ENCODE measurements around the gene SPTLC3.

SPTLC3 gene

DNA sequence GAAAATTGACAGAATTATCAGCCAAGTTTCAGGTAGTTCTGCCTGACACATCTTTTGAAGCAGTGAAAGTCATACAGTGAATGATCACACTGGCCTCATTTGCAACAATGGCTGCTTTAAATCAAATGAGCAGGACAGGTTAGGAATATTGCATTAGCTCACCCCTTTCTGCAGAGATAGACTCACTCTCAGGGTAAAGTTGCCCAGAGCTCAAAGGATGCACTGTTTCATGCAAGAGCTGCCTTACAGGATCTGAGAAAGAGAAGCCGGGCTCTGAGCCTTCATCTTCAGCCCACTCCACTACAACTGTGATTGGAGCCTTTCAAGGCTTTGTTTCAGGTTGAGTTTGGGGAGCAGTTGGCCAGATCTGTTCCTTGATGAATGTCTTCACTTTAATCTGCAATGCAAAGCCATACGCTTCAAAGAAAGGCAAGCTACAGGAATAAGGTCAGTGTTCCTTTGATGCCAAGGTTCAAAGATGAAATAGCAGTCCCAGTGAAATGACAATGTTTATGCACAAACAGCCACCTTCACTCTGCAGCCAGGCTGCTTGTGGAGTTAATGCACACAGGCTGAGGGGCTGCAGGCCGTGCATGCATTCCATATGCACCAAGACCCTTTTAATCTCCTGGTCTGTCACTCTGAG lies 121.4 kb downstream of the SPTLC3 start:
- no peak for DNase-seq (ENCODE audit: low read depth in 2 of 2, low spot score in 1 of 2)

GRCh38 chr20:13130707-13131103 lies 121.9 kb downstream of the SPTLC3 start:
- no peak for DNase-seq (ENCODE audit: low read depth in 2 of 2, low spot score in 1 of 2)

- no peak for DNase-seq (ENCODE audit: low read depth in 2 of 2, low spot score in 1 of 2)
These were observed 122.9 kb downstream of the SPTLC3 start for GRCh38 chr20:13131688-13132087.

GRCh38 chr20:13139459-13140150 lies 130.8 kb downstream of the SPTLC3 start:
- no peak for DNase-seq (ENCODE audit: low read depth in 2 of 2, low spot score in 1 of 2)

DNA sequence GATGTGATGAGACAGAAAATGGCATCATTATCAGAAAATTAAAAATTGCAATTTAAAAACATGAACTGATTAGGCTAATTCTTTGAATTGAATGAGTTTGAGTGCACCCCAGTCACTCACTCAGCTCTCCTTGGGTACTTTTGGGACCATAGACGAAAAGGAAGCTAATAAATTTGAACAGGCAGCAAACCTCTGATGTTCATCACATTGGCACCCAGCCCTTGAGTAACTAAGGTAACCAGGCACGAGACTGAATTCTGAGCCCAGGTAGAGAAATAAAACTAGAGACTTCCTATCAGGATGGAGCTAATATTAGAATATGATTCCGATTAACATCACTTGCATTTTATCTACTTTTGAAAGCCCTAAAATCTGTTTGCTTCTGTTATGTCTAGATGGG lies 131.4 kb downstream of the SPTLC3 start:
- no peak for DNase-seq (ENCODE audit: low read depth in 2 of 2, low spot score in 1 of 2)

GRCh38 chr20:13140775-13141174 lies 132.0 kb downstream of the SPTLC3 start:
- no peak for DNase-seq (ENCODE audit: low read depth in 2 of 2, low spot score in 1 of 2)

GRCh38 chr20:13141546-13141945 lies 132.8 kb downstream of the SPTLC3 start:
- no peak for DNase-seq (ENCODE audit: low read depth in 2 of 2, low spot score in 1 of 2)

- DNase-seq (ENCODE audit: low read depth in 2 of 2, low spot score in 1 of 2) = no peak
These were observed 133.4 kb downstream of the SPTLC3 start for GRCh38 chr20:13142143-13142542.

DNA sequence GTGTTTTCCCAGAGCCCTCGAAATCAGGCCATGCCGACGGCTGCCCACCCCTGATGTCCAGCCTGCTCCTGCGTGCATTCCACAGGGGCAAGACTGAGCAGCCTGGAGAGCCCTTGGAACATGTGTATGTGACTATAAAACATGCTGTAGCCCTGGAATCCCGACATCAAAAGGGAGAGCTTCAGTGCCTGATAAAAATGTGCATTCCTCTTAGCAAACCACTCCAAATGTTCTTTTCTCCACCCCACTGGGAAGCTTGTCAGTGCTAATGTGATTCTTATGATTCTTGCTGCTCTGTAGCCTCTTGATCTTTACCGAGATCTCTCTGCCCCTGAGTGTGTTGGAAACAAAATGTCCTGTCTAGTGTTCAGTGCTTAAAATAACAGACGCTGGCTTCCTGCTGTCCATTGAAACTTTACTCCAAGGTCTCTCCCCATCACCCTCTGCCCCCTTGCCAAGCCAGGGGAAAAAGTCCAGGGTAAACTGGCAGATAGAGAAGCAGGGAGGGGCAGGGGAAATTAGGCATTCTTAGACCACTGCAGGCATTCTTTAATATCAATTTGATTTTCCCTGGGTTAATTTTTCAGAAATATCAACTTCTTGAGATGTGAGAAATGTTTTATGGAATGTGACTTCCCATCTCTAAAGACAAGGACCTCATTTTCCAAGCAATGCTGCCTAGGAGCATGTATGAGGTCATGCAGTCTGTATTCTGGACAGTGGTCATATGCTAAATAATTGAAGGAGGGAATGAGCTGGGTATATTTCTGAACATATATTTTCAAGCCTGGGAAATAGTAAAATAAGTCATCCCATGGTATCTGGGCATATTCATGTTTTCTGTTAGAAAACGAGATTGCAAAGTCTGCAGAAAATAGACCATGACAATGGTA lies 138.5 kb downstream of the SPTLC3 start:
- no peak for DNase-seq (ENCODE audit: low read depth in 2 of 2, low spot score in 1 of 2)

- DNase-seq (ENCODE audit: low read depth in 2 of 2, low spot score in 1 of 2) = no peak
These were observed 139.2 kb downstream of the SPTLC3 start for GRCh38 chr20:13147971-13148370.

DNA sequence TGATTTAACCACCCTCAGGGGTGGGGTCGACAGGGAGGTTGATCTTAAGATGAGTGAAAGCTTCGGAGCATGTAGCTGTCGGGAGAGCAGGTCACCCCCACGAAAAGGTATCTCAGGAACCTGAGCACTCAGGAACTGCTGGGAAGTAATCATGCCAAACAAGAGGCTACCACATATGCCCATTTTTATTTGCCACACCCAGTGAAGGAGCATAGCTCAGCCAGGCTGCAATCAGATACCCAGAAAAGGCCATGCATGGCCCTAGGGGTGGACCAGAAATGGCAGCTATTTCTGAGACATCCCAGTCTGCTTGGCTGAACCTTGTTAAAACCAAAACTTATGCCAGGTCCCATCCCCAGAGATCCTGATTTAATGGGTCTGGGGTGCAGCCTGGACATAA lies 139.6 kb downstream of the SPTLC3 start:
- no peak for DNase-seq (ENCODE audit: low read depth in 2 of 2, low spot score in 1 of 2)

DNA sequence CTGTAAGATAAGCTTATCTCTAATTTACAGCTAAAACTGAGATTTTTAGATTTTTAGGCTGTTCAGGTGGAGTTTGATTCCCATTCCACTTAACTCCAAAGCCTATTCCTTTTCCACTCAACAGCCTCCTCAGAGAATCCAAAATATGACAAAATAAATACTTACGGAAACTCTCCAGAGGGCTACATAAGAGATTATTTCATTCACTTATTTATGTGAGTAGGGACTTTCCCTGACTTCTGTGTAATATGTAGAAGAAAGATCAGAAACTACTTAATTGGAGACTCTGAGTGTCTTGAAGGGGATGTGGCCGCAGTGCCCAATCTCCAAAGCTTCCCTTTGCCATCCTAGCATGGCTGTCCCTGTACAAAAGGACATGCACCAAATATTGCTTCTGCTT lies 140.2 kb downstream of the SPTLC3 start:
- no peak for DNase-seq (ENCODE audit: low read depth in 2 of 2, low spot score in 1 of 2)

DNA sequence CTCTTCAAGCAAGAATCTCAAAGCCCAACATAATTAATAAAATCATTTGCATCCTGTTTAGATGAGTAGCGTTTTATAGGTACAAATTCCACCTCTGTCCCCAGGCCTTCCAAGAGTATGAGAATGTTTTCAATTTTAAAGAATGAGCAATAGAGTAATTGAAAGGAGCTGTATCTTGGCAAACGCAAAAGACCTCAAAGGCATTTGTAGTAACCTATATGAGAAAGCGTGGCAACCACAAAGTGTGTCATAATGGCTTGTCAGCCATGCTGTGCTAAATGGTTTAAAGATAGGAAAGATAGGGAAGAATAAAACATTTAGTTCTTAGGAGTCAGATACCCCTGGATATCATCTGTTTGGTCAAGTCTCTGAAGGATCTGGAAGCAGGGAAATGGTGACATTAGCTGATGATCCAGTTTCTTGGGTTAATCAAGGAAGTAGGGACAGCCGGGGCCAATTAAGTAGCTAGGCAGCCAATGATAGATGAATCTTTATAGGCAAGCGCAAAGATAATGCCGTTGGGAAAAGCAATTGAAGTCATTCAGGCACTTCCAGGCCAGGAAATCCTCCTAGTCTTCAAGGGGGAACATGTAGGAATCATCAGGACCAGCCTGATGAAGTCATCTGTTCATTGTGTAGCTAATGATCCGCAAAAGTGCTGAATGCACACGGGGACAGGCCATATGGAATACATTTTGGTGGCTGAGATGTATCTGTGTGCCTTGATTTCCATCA lies 140.8 kb downstream of the SPTLC3 start:
- DNase-seq (ENCODE audit: low read depth in 2 of 2, low spot score in 1 of 2) = no peak

GRCh38 chr20:13158369-13158768 lies 149.6 kb downstream of the SPTLC3 start:
- no peak for DNase-seq (ENCODE audit: low read depth in 2 of 2, low spot score in 1 of 2)

DNA sequence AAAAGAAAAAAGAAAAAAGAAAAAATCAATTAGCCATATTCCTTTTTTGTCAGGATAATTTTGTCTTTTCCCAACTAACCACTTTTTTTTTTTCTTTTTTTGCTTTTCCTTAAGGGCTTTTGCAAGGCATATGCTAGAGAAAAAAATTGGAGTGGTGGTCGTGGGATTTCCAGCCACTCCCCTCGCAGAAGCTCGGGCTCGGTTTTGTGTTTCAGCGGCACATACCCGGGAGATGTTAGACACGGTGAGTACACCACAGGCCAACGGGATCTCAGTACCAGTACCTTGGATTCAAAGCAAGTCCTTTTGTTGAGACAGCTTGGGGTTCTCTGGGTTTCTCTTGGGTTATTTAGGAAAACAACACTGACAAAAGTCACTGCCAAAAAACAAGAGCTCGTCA lies 151.1 kb downstream of the SPTLC3 start:
- DNase-seq (ENCODE audit: low read depth in 2 of 2, low spot score in 1 of 2) = no peak

GRCh38 chr20:13165203-13165602 lies 156.4 kb downstream of the SPTLC3 start:
- no peak for DNase-seq (ENCODE audit: low read depth in 2 of 2, low spot score in 1 of 2)

DNA sequence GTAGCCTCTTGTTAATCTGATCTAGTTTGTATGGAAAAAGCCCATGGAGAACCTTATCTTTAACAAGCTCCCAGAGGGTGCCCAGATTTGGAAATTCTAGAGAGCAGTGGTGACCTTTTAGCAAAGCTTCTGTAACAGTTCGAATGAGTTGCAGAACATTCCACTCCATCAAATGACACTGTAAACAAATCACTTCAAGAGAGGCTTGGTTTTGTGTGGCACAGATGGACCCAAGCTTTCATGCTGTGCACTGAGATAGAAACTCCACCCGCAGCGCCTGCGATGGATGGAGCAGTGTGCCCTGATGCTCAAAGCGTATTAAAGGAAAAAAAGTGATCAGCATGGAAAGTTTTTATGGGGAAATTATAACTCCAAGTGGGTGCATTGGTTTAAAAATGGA lies 157.2 kb downstream of the SPTLC3 start:
- DNase-seq (ENCODE audit: low read depth in 2 of 2, low spot score in 1 of 2) = no peak

DNA sequence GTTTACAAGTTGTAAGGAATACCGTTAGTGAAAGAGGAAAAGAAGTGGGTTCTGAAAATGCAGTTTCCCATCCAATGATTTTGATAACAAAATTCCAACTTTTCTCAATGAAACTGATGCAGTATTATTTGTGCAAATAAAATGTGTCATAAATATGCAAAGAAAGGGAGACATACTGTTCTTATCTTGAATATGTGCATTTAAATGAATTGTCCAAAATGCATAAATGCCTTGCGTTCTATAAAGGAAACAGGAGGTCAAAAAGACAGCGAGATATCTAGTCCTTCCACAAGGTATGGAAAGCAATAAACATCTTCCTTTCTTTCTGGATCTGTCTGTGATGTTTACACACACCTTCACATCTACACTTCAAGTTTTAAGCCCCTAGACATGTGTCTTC lies 157.7 kb downstream of the SPTLC3 start:
- no peak for DNase-seq (ENCODE audit: low read depth in 2 of 2, low spot score in 1 of 2)

GRCh38 chr20:13169086-13169485 lies 160.3 kb downstream of the SPTLC3 start:
- no peak for DNase-seq (ENCODE audit: low read depth in 2 of 2, low spot score in 1 of 2)

- no peak for DNase-seq (ENCODE audit: low read depth in 2 of 2, low spot score in 1 of 2)
These were observed 162.0 kb downstream of the SPTLC3 start for GRCh38 chr20:13170771-13171170.

DNA sequence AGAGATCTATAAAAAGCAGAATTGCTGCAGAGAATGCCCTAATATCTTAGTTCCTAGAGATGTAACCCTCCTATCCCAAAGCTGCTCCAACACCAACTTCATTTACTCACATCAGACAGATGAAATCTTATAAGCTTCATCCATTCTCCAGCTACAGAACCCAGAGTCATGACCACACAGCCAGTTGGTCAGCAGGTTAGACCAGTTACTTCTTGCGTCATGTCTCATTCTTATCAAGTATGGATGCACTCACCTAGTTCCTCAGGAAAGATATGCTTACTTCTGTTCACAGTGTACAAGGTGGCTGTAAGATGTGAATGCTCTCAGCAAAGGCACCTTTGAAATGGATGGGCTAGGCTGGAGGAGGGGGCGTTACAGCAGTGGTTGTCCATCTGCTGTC lies 164.4 kb downstream of the SPTLC3 start:
- no peak for DNase-seq (ENCODE audit: low read depth in 2 of 2, low spot score in 1 of 2)
